H1 (cell line): ENCODE results near the gene HMGCLL1. TPM values are rescaled to one million over a fixed set of nuclear protein-coding genes. Genes with fewer than 3 reads are reported as not detected.

Experiments
- CTCF ChIA-PET: fragments of 300-600 bp; sonication (Branson Sonifier 250); formaldehyde crosslinking; loops from one replicate; lab custom pipeline; 2021; ENCODE audit not compliant: partially characterized antibody; lab: Charles Lee
- POLR2A ChIA-PET: fragments of 300-600 bp; sonication (Branson Sonifier 250); formaldehyde crosslinking; loops from one replicate; lab custom pipeline; 2021; ENCODE audit warnings: inconsistent platforms; ENCODE audit not compliant: partially characterized antibody; lab: Charles Lee
- DNase-seq, 2 experiments: peaks; one replicate each; pipeline versions ENCODE4 v3.0.0 to v3.0.0-alpha.2; 2010 to 2022; ENCODE audit warnings: low spot score in 2 of 2, low read depth in 1 of 2, mixed read lengths in 1 of 2
- FAIRE-seq: peaks from 2 replicates; lab custom pipeline; 2011; peaks lifted over from hg19 to GRCh38; lab: Jason Lieb, UNC
- H2AFZ ChIP-seq: 2 replicates; pipeline ENCODE4 v1.8.1; 2012; ENCODE audit warnings: low read length, inconsistent platforms
- H2AK5ac ChIP-seq: 2 replicates; pipeline ENCODE4 v1.6.1; 2013; ENCODE audit warnings: low read depth, low read length
- H2BK120ac ChIP-seq: replicated peaks from 2 replicates; pipeline ENCODE3; 2013; ENCODE audit warnings: low read depth, low read length, inconsistent platforms
- H2BK12ac ChIP-seq: 2 replicates; pipeline ENCODE4 v1.6.1; 2013; ENCODE audit warnings: low read depth, low read length
- H2BK15ac ChIP-seq: 2 replicates; pipeline ENCODE4 v1.6.1; 2013; ENCODE audit warnings: low read length
- H2BK20ac ChIP-seq: 2 replicates; pipeline ENCODE4 v1.6.1; 2013; ENCODE audit warnings: low read length
- H2BK5ac ChIP-seq: 2 replicates; pipeline ENCODE4 v1.6.1; 2013; ENCODE audit warnings: low read depth, low read length
- H3K14ac ChIP-seq: 2 replicates; pipeline ENCODE4 v1.6.1; 2013; ENCODE audit warnings: inconsistent platforms; ENCODE audit not compliant: insufficient read length
- H3K18ac ChIP-seq: 2 replicates; pipeline ENCODE4 v1.6.1; 2013; ENCODE audit warnings: low read length; ENCODE audit errors: extremely low read depth
- H3K23ac ChIP-seq: 2 replicates; pipeline ENCODE4 v1.6.1; 2013; ENCODE audit warnings: inconsistent platforms; ENCODE audit not compliant: insufficient read length
- H3K23me2 ChIP-seq: 2 replicates; pipeline ENCODE4 v1.6.1; 2013; ENCODE audit warnings: low read depth, low read length
- H3K27ac ChIP-seq: 2 replicates; pipeline ENCODE4 v1.6.1; 2011; ENCODE audit warnings: low read depth, low read length, inconsistent platforms
- H3K27me3 ChIP-seq, 4 experiments: replicated peaks in 1 of 4; 1 replicate in 1 of 4; 2 replicates in 3 of 4; pipeline versions ENCODE4 v1.6.1 to v1.8.1; 2011 to 2013; ENCODE audit warnings: low read length in 3 of 4, mild to moderate bottlenecking in 3 of 4, inconsistent platforms in 2 of 4, mixed read lengths in 2 of 4, moderate library complexity in 1 of 4; ENCODE audit not compliant: control insufficient read depth in 3 of 4, insufficient read depth in 3 of 4; ENCODE audit errors: extremely low read depth in 1 of 4
- H3K36me3 ChIP-seq, 4 experiments: 2 replicates each; pipeline versions ENCODE4 v1.6.1 to v1.8.1; 2011 to 2013; ENCODE audit warnings: mild to moderate bottlenecking in 4 of 4, low read length in 3 of 4, moderate library complexity in 2 of 4, control low read depth in 1 of 4, inconsistent platforms in 1 of 4; ENCODE audit not compliant: insufficient read depth in 4 of 4, control insufficient read depth in 2 of 4
- H3K4ac ChIP-seq: replicated peaks from 2 replicates; pipeline ENCODE3; 2013; ENCODE audit warnings: low read length, low read depth, mixed read lengths, inconsistent platforms; ENCODE audit not compliant: insufficient read length
- H3K4me1 ChIP-seq, 4 experiments: replicated peaks in 1 of 4; 1 replicate in 1 of 4; 2 replicates in 3 of 4; pipeline versions ENCODE4 v1.6.1 to v1.8.1; 2011 to 2013; ENCODE audit warnings: low read length in 3 of 4, inconsistent platforms in 2 of 4, mixed read lengths in 1 of 4; ENCODE audit not compliant: insufficient read depth in 4 of 4, control insufficient read depth in 3 of 4
- H3K4me2 ChIP-seq, 2 experiments: 2 replicates each; pipeline versions ENCODE4 v1.6.1 to v1.8.1; 2011 to 2013; ENCODE audit warnings: low read depth in 2 of 2, low read length in 2 of 2, control low read depth in 1 of 2, inconsistent platforms in 1 of 2, mild to moderate bottlenecking in 1 of 2; ENCODE audit not compliant: insufficient read depth in 1 of 2
- H3K4me3 ChIP-seq, 4 experiments: fragments of 200-600, 300-600 bp in 1 of 4; sonication (generic), shearing (Covaris generic), sonication (Bioruptor Twin) in 1 of 4; 2 replicates each; pipeline versions ENCODE4 v1.5.1 to v1.8.1; 2011 to 2016; ENCODE audit warnings: low read length in 4 of 4, low read depth in 3 of 4, control low read depth in 2 of 4, inconsistent platforms in 2 of 4, mild to moderate bottlenecking in 2 of 4, mixed read lengths in 1 of 4, moderate library complexity in 1 of 4; ENCODE audit not compliant: insufficient read depth in 2 of 4; ENCODE audit errors: extremely low read depth in 1 of 4
- H3K56ac ChIP-seq: replicated peaks from 2 replicates; pipeline ENCODE3; 2013; ENCODE audit warnings: low read depth, mild to moderate bottlenecking, mixed read lengths, low read length, inconsistent platforms; ENCODE audit not compliant: insufficient read length
- H3K79me1 ChIP-seq: 2 replicates; pipeline ENCODE4 v1.6.1; 2013; ENCODE audit warnings: low read depth, low read length, control low read depth
- H3K79me2 ChIP-seq, 2 experiments: 2 replicates each; pipeline versions ENCODE4 v1.6.1 to v1.8.1; 2012 to 2013; ENCODE audit warnings: low read length in 2 of 2, mild to moderate bottlenecking in 2 of 2, inconsistent platforms in 1 of 2; ENCODE audit not compliant: insufficient read depth in 2 of 2, control insufficient read depth in 1 of 2
- H3K9ac ChIP-seq, 4 experiments: replicated peaks in 1 of 4; 1 replicate in 1 of 4; 2 replicates in 3 of 4; pipeline versions ENCODE4 v1.6.1 to v1.8.1; 2011 to 2013; ENCODE audit warnings: low read depth in 3 of 4, low read length in 3 of 4, control low read depth in 2 of 4, mild to moderate bottlenecking in 2 of 4, moderate library complexity in 2 of 4, inconsistent platforms in 1 of 4; ENCODE audit errors: extremely low read depth in 1 of 4
- H3K9me3 ChIP-seq, 2 experiments: 2 replicates each; pipeline versions ENCODE4 v1.6.1 to v1.8.1; 2012 to 2013; ENCODE audit warnings: mild to moderate bottlenecking in 2 of 2, moderate library complexity in 2 of 2, control low read depth in 1 of 2, inconsistent platforms in 1 of 2, low read depth in 1 of 2, low read length in 1 of 2, mixed read lengths in 1 of 2; ENCODE audit not compliant: insufficient read depth in 2 of 2
- H4K20me1 ChIP-seq, 2 experiments: replicated peaks in 1 of 2; 2 replicates each; pipeline versions ENCODE3 to v1.8.1; 2011 to 2013; ENCODE audit warnings: inconsistent platforms in 2 of 2, low read length in 2 of 2, mild to moderate bottlenecking in 1 of 2; ENCODE audit not compliant: insufficient read depth in 2 of 2, control insufficient read depth in 1 of 2
- H4K5ac ChIP-seq: 2 replicates; pipeline ENCODE4 v1.6.1; 2013; ENCODE audit warnings: low read length, low read depth, mixed read lengths, inconsistent platforms; ENCODE audit not compliant: insufficient read length
- H4K8ac ChIP-seq: 2 replicates; pipeline ENCODE4 v1.8.0; 2013; ENCODE audit warnings: mild to moderate bottlenecking, moderate library complexity, low read length, inconsistent platforms; ENCODE audit not compliant: insufficient read depth; ENCODE audit errors: extremely low read depth
- H4K91ac ChIP-seq: replicated peaks from 2 replicates; pipeline ENCODE3; 2013; ENCODE audit warnings: low read length, mixed read lengths, inconsistent platforms; ENCODE audit not compliant: insufficient read length
- BACH1 ChIP-seq: IDR thresholded peaks from 2 replicates; pipeline ENCODE4 v1.6.1; 2012; ENCODE audit warnings: low read length, improper control_type of control experiment
- BCL11A ChIP-seq, 2 experiments: IDR thresholded peaks; one replicate each; pipeline ENCODE4 v1.6.1; 2011; ENCODE audit warnings: low read depth in 2 of 2, low read length in 2 of 2, mild to moderate bottlenecking in 2 of 2
- CBX8 ChIP-seq: fragments of 300-800, 300-1000 bp; sonication (generic); IDR thresholded peaks from 2 replicates; pipeline ENCODE4 v1.7.1; 2016; ENCODE audit warnings: low read depth, low read length, borderline replicate concordance
- CHD2 ChIP-seq: IDR thresholded peaks from 2 replicates; pipeline ENCODE4 v1.6.1; 2012; ENCODE audit warnings: low read length, improper control_type of control experiment
- EGR1 ChIP-seq: IDR thresholded peaks from 2 replicates; pipeline ENCODE4 v1.6.1; 2011; ENCODE audit warnings: low read depth, low read length, borderline replicate concordance
- EZH2 ChIP-seq: fragments of 200-600 bp; sonication (generic); IDR thresholded peaks from 2 replicates; pipeline ENCODE4 v1.7.1; 2012; ENCODE audit warnings: low read depth, mild to moderate bottlenecking, moderate library complexity, low read length, inconsistent platforms; ENCODE audit not compliant: severe bottlenecking
- HDAC2 ChIP-seq, 2 experiments: fragments of 300-600 bp in 1 of 2; sonication (generic) in 1 of 2; IDR thresholded peaks; 2 replicates each; pipeline ENCODE4 v1.6.1; 2011 to 2012; ENCODE audit warnings: low read depth in 2 of 2, low read length in 2 of 2, mild to moderate bottlenecking in 2 of 2, moderate library complexity in 2 of 2, borderline replicate concordance in 1 of 2, inconsistent platforms in 1 of 2
- KDM4A ChIP-seq: IDR thresholded peaks from one replicate; pipeline ENCODE4 v1.7.1; 2012; ENCODE audit warnings: low read depth, mild to moderate bottlenecking, moderate library complexity, low read length, inconsistent platforms; ENCODE audit not compliant: severe bottlenecking
- PHF8 ChIP-seq: fragments of 200-600 bp; sonication (generic); conservative IDR thresholded peaks from 2 replicates; pipeline ENCODE4 v1.7.1; 2012; ENCODE audit warnings: low read depth, mild to moderate bottlenecking, inconsistent platforms, low read length, moderate library complexity
- POU5F1 ChIP-seq: IDR thresholded peaks from 2 replicates; pipeline ENCODE4 v1.6.1; 2011; ENCODE audit warnings: low read depth, mild to moderate bottlenecking, low read length, moderate library complexity
- RBBP5 ChIP-seq: IDR thresholded peaks from 2 replicates; pipeline ENCODE4 v1.7.1; 2012; ENCODE audit warnings: low read depth, mild to moderate bottlenecking, inconsistent platforms, low read length, moderate library complexity, borderline replicate concordance
- RFX5 ChIP-seq: IDR thresholded peaks from 2 replicates; pipeline ENCODE4 v1.6.1; 2011; ENCODE audit warnings: low read depth, low read length, improper control_type of control experiment, borderline replicate concordance
- SP1 ChIP-seq: IDR thresholded peaks from 2 replicates; pipeline ENCODE4 v1.6.1; 2011; ENCODE audit warnings: low read depth, low read length
- SP4 ChIP-seq: IDR thresholded peaks from 2 replicates; pipeline ENCODE4 v1.6.1; 2012; ENCODE audit warnings: low read length, inconsistent platforms
- WGBS, 2 experiments: shearing (Covaris generic) in 1 of 2; methylation state at CpG; one replicate each; pipeline versions ENCODE4 v1.1.6 to v1.1.7; 2013 to 2015; ENCODE audit warnings: low lambda C conversion rate in 2 of 2, mixed read lengths in 2 of 2, inconsistent platforms in 1 of 2, low coverage in 1 of 2, missing lambda C conversion rate in 1 of 2; ENCODE audit not compliant: insufficient replicate concordance in 2 of 2, insufficient coverage in 1 of 2, insufficient read length in 1 of 2; ENCODE audit errors: extremely low coverage in 1 of 2, missing lambda C conversion rate in 1 of 2; 5-methylcytosine and 5-hydroxymethylcytosine counted together
- polyA plus RNA-seq, 7 experiments: library from polyadenylated mRNA; depleted of rRNA in 3 of 7; stranded (reverse) in 5 of 7; unstranded in 2 of 7; fragments of >200 nt in 5 of 7; fragments of 200-250 nt in 2 of 7; gene quantifications; 1 replicate in 5 of 7; 2 replicates in 1 of 7; 4 replicates in 1 of 7; pipeline versions ENCODE4 v1.2.1 to v1.2.3, GENCODE V29; 2011 to 2013; ENCODE audit warnings: missing spikeins in 2 of 7, mixed read lengths in 2 of 7
- total RNA-seq: library from RNA; stranded (reverse); fragmentation: NEBNext Ultra II Directional; extraction: Animal tissue kit (Norgen Biotek cat#: 25700); gene quantifications from 2 replicates; pipeline ENCODE4 v1.2.1, GENCODE V29; 2021

The HMGCLL1 gene
- total and polyA plus RNA-seq, 2 of the 8 experiments (the other 6 are each of a cell fraction or from before 2014, with no cell fraction given): 0.06 to 0.41 TPM

- H2AK5ac ChIP-seq: no peak overlapping the region
- no peaks in the 10 kb centered on the region for H3K27me3 ChIP-seq
- H3K9ac ChIP-seq: no peak overlapping the region
- no peak overlapping the region for H2BK12ac ChIP-seq
- H2BK120ac ChIP-seq: no peak overlapping the region
- no peak overlapping the region for H3K18ac ChIP-seq
- no peaks in the 10 kb centered on the region for H3K79me1 ChIP-seq
- DNase-seq: no peak
- H2BK20ac ChIP-seq: no peak overlapping the region
- H3K4ac ChIP-seq: no peak overlapping the region
- no peaks in the 10 kb centered on the region for H3K9me3 ChIP-seq
- H2BK5ac ChIP-seq: no peak overlapping the region
- no peak overlapping the region for H3K27ac ChIP-seq
- no peak for FAIRE-seq
- no peaks in the 10 kb centered on the region for H4K20me1 ChIP-seq
- no peaks in the 10 kb centered on the region for H3K23me2 ChIP-seq
- POLR2A ChIA-PET: no interaction called here
- no peak overlapping the region for H4K5ac ChIP-seq
- H3K4me2 ChIP-seq: no peak overlapping the region
- H2BK15ac ChIP-seq: no peak overlapping the region
- no peak overlapping the region for H3K14ac ChIP-seq
- H3K79me2 ChIP-seq: no peaks in the 10 kb centered on the region
- CTCF ChIA-PET: interaction anchor here (1.0 to 1.4 kb wide), 4 partner anchors 8 to 84 kb away, joined by 3 to 4 read pairs (median 3); no protein-coding TSS in a partner anchor
- no peak overlapping the region for H4K91ac ChIP-seq
- 86% methylated on average over 2 of the region's 2 CpGs; no CpG with 5 or more reads in 1 of the 2 experiments for WGBS, 2 experiments
- no peaks in the 10 kb centered on the region for H3K4me1 ChIP-seq
- no peak overlapping the region for H3K4me3 ChIP-seq
- no peak overlapping the region for H4K8ac ChIP-seq
- no peak overlapping the region for H3K23ac ChIP-seq
- no peaks in the 10 kb centered on the region for H3K36me3 ChIP-seq
- H3K56ac ChIP-seq: no peak overlapping the region
- no peak overlapping the region for H2AFZ ChIP-seq
- no peak for TF ChIP-seq CHD2
- TF ChIP-seq KDM4A: no peak
- no peak for TF ChIP-seq CBX8
- TF ChIP-seq BCL11A (IDR thresholded peaks at IDR 0.05; ENCODE audit: low read depth in 2 of 2, low read length in 2 of 2): no peak
- no peak for TF ChIP-seq SP1
- no peak for TF ChIP-seq RFX5
- no peak for TF ChIP-seq HDAC2 (IDR thresholded peaks at IDR 0.05; ENCODE audit: borderline replicate concordance in 1 of 2, low read depth in 2 of 2, low read length in 2 of 2)
- no peak for TF ChIP-seq BACH1
- no peak for TF ChIP-seq RBBP5
- TF ChIP-seq POU5F1: no peak
- TF ChIP-seq PHF8: no peak
- TF ChIP-seq EGR1: no peak
- TF ChIP-seq SP4: no peak
- no peak for TF ChIP-seq EZH2
Measured at GRCh38 chr6:55536391-55536956, 42.5 kb downstream of the HMGCLL1 start.
